GM12878 (cell line): Measurements from ENCODE around the gene UNC50. TPM values are rescaled to one million over a fixed set of nuclear protein-coding genes. Genes with fewer than 3 reads are reported as not detected.

Experiments
- ATAC-seq: fragments of 200-7000 bp; cut with Tn5 transposase; 3 replicates; pipeline ENCODE4 v1.9.1; 2020; ENCODE audit warnings: mild to moderate bottlenecking, moderate library complexity
- BruUV-seq: library from RNA; stranded (reverse); fragments of 400-500 nt; replicated peaks from 2 replicates; lab custom pipeline; 2021; lab: Mats Ljungman, UMichigan
- CTCF ChIA-PET: fragments of 300-600 bp; sonication (Branson Sonifier 250); formaldehyde crosslinking; extraction: SDS; loops from one replicate; lab custom pipeline; 2021; ENCODE audit warnings: inconsistent platforms; lab: Yijun Ruan, JAX
- POLR2A ChIA-PET: fragments of 350-600 bp; formaldehyde crosslinking; extraction: SDS; loops from one replicate; lab custom pipeline; 2021; ENCODE audit warnings: inconsistent platforms; lab: Charles Lee
- RAD21 ChIA-PET: fragments of 300-600 bp; sonication (Branson Sonifier 250); formaldehyde crosslinking; loops from one replicate; lab custom pipeline; 2023; ENCODE audit warnings: antibody characterized with exemption; ENCODE audit not compliant: unreplicated experiment; lab: Charles Lee
- SMC1A ChIA-PET: fragments of 300-600 bp; sonication (Branson Sonifier 250); formaldehyde crosslinking; loops from one replicate; lab custom pipeline; 2023; ENCODE audit not compliant: unreplicated experiment, uncharacterized antibody; lab: Charles Lee
- DNase-seq: peaks from one replicate; pipeline ENCODE4 v3.0.0-alpha.2; 2011; ENCODE audit warnings: low read depth, low spot score
- FAIRE-seq: peaks from 3 replicates; lab custom pipeline; 2011; peaks lifted over from hg19 to GRCh38; lab: Jason Lieb, UNC
- H2AFZ ChIP-seq: 2 replicates; pipeline ENCODE4 v1.6.0; 2011; ENCODE audit warnings: low read depth, low read length, control low read depth; ENCODE audit not compliant: control insufficient read depth
- H3K27ac ChIP-seq: 2 replicates; pipeline ENCODE4 v1.5.1; 2011; ENCODE audit warnings: control low read depth; ENCODE audit not compliant: control insufficient read depth, insufficient read depth
- H3K27me3 ChIP-seq, 2 experiments: replicated peaks in 1 of 2; 2 replicates each; pipeline versions ENCODE4 v1.6.0 to v1.6.1; 2011; ENCODE audit warnings: low read length in 1 of 2; ENCODE audit not compliant: control insufficient read depth in 2 of 2, insufficient read depth in 2 of 2
- H3K36me3 ChIP-seq, 2 experiments: 2 replicates each; pipeline ENCODE4 v1.5.1; 2011; ENCODE audit warnings: low read length in 1 of 2; ENCODE audit not compliant: control insufficient read depth in 2 of 2, insufficient read depth in 2 of 2
- H3K4me1 ChIP-seq: 2 replicates; pipeline ENCODE4 v1.6.1; 2011; ENCODE audit warnings: mild to moderate bottlenecking, low read length, moderate library complexity, mixed read lengths; ENCODE audit not compliant: control insufficient read depth, insufficient read depth
- H3K4me2 ChIP-seq: 2 replicates; pipeline ENCODE4 v1.6.0; 2011; ENCODE audit warnings: control low read depth; ENCODE audit not compliant: control insufficient read depth, insufficient read depth
- H3K4me3 ChIP-seq: fragments of 200-600 bp; sonication (generic); 2 replicates; pipeline ENCODE4 v1.5.1; 2016
- H3K79me2 ChIP-seq: 2 replicates; pipeline ENCODE4 v1.6.0; 2011; ENCODE audit warnings: low read length; ENCODE audit not compliant: control insufficient read depth, insufficient read depth
- H3K9ac ChIP-seq: 2 replicates; pipeline ENCODE4 v1.8.0; 2011; ENCODE audit warnings: low read length, control low read depth, mixed read lengths; ENCODE audit not compliant: control insufficient read depth, insufficient read depth
- H3K9me3 ChIP-seq: replicated peaks from 3 replicates; pipeline ENCODE4 v1.5.1; 2011; ENCODE audit warnings: mild to moderate bottlenecking, low read length; ENCODE audit not compliant: control insufficient read depth, insufficient read depth
- H4K20me1 ChIP-seq: 2 replicates; pipeline ENCODE4 v1.6.0; 2011; ENCODE audit not compliant: control insufficient read depth, insufficient read depth
- ATF2 ChIP-seq: IDR thresholded peaks from 2 replicates; pipeline ENCODE4 v1.6.1; 2012; ENCODE audit warnings: low read length, inconsistent platforms
- BHLHE40 ChIP-seq, 2 experiments: fragments of 450-650 bp in 1 of 2; IDR thresholded peaks; 2 replicates each; pipeline ENCODE4 v1.6.1; 2011 to 2017; ENCODE audit warnings: low read depth in 2 of 2, borderline replicate concordance in 1 of 2, improper control_type of control experiment in 1 of 2, low read length in 1 of 2, mild to moderate bottlenecking in 1 of 2
- CREM ChIP-seq: IDR thresholded peaks from 2 replicates; pipeline ENCODE4 v1.6.1; 2014; ENCODE audit warnings: antibody characterized with exemption, low read depth
- ESRRA ChIP-seq: IDR thresholded peaks from 2 replicates; pipeline ENCODE4 v1.6.1; 2012; ENCODE audit warnings: mild to moderate bottlenecking, low read length, improper control_type of control experiment
- KAT2A ChIP-seq: conservative IDR thresholded peaks from 2 replicates; pipeline ENCODE4 v1.6.1; 2011; ENCODE audit warnings: low read depth, low read length; ENCODE audit not compliant: control insufficient read depth
- MLLT1 ChIP-seq: fragments of 450-650 bp; IDR thresholded peaks from 2 replicates; pipeline ENCODE4 v1.6.1; 2016; ENCODE audit warnings: mild to moderate bottlenecking
- MYC ChIP-seq: IDR thresholded peaks from 2 replicates; pipeline ENCODE4 v1.6.1; 2011; ENCODE audit warnings: mild to moderate bottlenecking, low read length, moderate library complexity, inconsistent platforms; ENCODE audit not compliant: insufficient read depth, insufficient replicate concordance, insufficient read length, severe bottlenecking
- PAX5 ChIP-seq: IDR thresholded peaks from 2 replicates; pipeline ENCODE4 v1.6.1; 2011; ENCODE audit warnings: low read depth, low read length, borderline replicate concordance
- PRDM15 ChIP-seq: fragments of 450-650 bp; formaldehyde crosslinking; IDR thresholded peaks from 2 replicates; pipeline ENCODE4 v1.4.0; 2020; ENCODE audit warnings: mild to moderate bottlenecking, moderate library complexity
- SMARCA5 ChIP-seq: fragments of 450-650 bp; IDR thresholded peaks from 2 replicates; pipeline ENCODE4 v1.6.1; 2017; ENCODE audit warnings: mild to moderate bottlenecking
- SRF ChIP-seq, 2 experiments: IDR thresholded peaks; 2 replicates each; pipeline ENCODE4 v1.6.1; 2011; ENCODE audit warnings: low read depth in 2 of 2, low read length in 2 of 2, mild to moderate bottlenecking in 1 of 2, moderate library complexity in 1 of 2
- ZBED1 ChIP-seq: IDR thresholded peaks from 2 replicates; pipeline ENCODE4 v1.6.1; 2016; ENCODE audit warnings: borderline replicate concordance
- WGBS: methylation state at CpG from one replicate; pipeline ENCODE4 v1.1.6; 2016; ENCODE audit warnings: low lambda C conversion rate; ENCODE audit not compliant: insufficient replicate concordance, insufficient coverage; ENCODE audit errors: missing lambda C conversion rate; 5-methylcytosine and 5-hydroxymethylcytosine counted together
- in situ Hi-C: fragments of 300-500 bp; cut with MboI; formaldehyde crosslinking; loops from 9 replicates; pipeline ENCODE4 v1.14.3; 2018; ENCODE audit warnings: mixed read lengths
- intact Hi-C: fragments of 100-400 bp; cut with micrococcal nuclease; formaldehyde crosslinking; loops from one replicate; pipeline ENCODE4 v1.14.2; 2022; ENCODE audit not compliant: unreplicated experiment
- polyA plus RNA-seq, 11 experiments: library from polyadenylated mRNA; depleted of rRNA in 4 of 11; unstranded in 6 of 11; stranded (reverse) in 5 of 11; fragments of >200 nt; fragmentation: Nextera tagmentation in 4 of 11; fragmentation: Illumina TruSeq in 1 of 11; extraction: Ambion mirVana in 4 of 11; extraction: Trizol in 1 of 11; gene quantifications; 1 replicate in 1 of 11; 2 replicates in 10 of 11; pipeline versions ENCODE4 v1.2.1 to v1.2.3, GENCODE V29; 2011 to 2016; ENCODE audit warnings: inconsistent platforms in 2 of 11, missing spikeins in 2 of 11, low read depth in 1 of 11
- total RNA-seq, 4 experiments: library from RNA; depleted of rRNA in 3 of 4; stranded (reverse); fragments of >200 nt in 3 of 4; fragmentation: Illumina TruSeq in 1 of 4; extraction: Trizol in 1 of 4; gene quantifications; 2 replicates each; pipeline versions ENCODE4 v1.2.1 to v1.2.3, GENCODE V29; 2013 to 2021
- TF ChIP-seq, protein P1 (sequence below): fragments of 150-350 bp; IDR thresholded peaks from 2 replicates; pipeline ENCODE4 v1.6.1; 2016; ENCODE audit warnings: low read depth, low read length

Gene UNC50
- total and polyA plus RNA-seq, 10 of the 15 experiments (the other 5 are each of a cell fraction or from before 2014, with no cell fraction given), result 25.5 to 76.3 (median 37.8) TPM

DNA sequence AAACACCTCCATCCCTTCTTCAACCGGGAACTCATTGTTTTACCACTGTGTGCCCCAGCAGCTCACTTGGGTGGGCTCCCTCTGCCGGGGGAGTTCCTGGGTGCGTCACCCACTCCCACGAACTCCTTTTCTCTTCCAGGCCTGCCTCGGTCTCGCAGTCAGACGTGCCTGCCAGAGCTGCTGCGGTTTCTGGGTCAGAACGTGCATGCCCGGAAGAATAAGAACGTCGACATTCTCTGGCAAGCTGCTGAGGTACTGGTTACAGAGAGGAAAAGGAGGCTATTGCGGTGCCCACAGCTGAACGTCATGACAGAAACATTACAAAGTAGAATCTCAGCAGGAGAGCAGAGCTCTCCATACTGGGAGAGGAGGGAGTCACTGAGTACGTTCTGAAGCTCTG is 35.7 kb upstream of the UNC50 start (continued):
- no peak for TF ChIP-seq ATF2
- no peak for TF ChIP-seq PRDM15 (CRISPR knock-in tag)
- TF ChIP-seq SRF (IDR thresholded peaks at IDR 0.05; ENCODE audit: low read depth in 2 of 2, low read length in 2 of 2), result no peak

- Histone ChIP-seq H3K9me3 (no peaks in the 10 kb centered on the region), H3K79me2 (no peaks in the 10 kb centered on the region), H2AFZ (no peak overlapping the region), H3K4me1 (no peaks in the 10 kb centered on the region), H3K27ac (no peak overlapping the region), H3K27me3 (no peaks in the 10 kb centered on the region), H3K4me2 (no peak overlapping the region), H3K4me3 (no peak overlapping the region), H3K36me3 (peaks cover 51 to 52% of the 10 kb centered on the region in 2 experiments), H4K20me1 (no peaks in the 10 kb centered on the region), H3K9ac (no peak overlapping the region)
- no peak for ATAC-seq
- in situ Hi-C loops, result no loop called here
- CTCF ChIA-PET, result no interaction called here
- POLR2A ChIA-PET, result interaction anchor here (1.1 kb wide), 1 partner anchor 13 kb away, joined by 3 read pairs; no protein-coding TSS in a partner anchor
- DNase-seq, result no peak
- intact Hi-C loops, result no loop called here
- no TSS peak for BruUV-seq
- RAD21 ChIA-PET, result no interaction called here
- no peak for FAIRE-seq
- SMC1A ChIA-PET, result interaction anchor here (1.1 to 1.6 kb wide), 2 partner anchors 15 to 161 kb away, joined by 3 to 5 read pairs; no protein-coding TSS in a partner anchor
- 90% methylated on average over 13 of the region's 13 CpGs for WGBS
- TF ChIP-seq BHLHE40 (IDR thresholded peaks at IDR 0.05; ENCODE audit: borderline replicate concordance in 1 of 2, low read depth in 2 of 2, low read length in 1 of 2), result no peak
- no peak for TF ChIP-seq ESRRA
- no peak for TF ChIP-seq MLLT1
- TF ChIP-seq, protein P1, sequence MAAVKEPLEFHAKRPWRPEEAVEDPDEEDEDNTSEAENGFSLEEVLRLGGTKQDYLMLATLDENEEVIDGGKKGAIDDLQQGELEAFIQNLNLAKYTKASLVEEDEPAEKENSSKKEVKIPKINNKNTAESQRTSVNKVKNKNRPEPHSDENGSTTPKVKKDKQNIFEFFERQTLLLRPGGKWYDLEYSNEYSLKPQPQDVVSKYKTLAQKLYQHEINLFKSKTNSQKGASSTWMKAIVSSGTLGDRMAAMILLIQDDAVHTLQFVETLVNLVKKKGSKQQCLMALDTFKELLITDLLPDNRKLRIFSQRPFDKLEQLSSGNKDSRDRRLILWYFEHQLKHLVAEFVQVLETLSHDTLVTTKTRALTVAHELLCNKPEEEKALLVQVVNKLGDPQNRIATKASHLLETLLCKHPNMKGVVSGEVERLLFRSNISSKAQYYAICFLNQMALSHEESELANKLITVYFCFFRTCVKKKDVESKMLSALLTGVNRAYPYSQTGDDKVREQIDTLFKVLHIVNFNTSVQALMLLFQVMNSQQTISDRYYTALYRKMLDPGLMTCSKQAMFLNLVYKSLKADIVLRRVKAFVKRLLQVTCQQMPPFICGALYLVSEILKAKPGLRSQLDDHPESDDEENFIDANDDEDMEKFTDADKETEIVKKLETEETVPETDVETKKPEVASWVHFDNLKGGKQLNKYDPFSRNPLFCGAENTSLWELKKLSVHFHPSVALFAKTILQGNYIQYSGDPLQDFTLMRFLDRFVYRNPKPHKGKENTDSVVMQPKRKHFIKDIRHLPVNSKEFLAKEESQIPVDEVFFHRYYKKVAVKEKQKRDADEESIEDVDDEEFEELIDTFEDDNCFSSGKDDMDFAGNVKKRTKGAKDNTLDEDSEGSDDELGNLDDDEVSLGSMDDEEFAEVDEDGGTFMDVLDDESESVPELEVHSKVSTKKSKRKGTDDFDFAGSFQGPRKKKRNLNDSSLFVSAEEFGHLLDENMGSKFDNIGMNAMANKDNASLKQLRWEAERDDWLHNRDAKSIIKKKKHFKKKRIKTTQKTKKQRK, result no peak
- TF ChIP-seq KAT2A, result no peak
- TF ChIP-seq ZBED1, result no peak
- no peak for TF ChIP-seq MYC
- TF ChIP-seq SMARCA5, result no peak
- no peak for TF ChIP-seq CREM
- no peak for TF ChIP-seq PAX5
Observed at GRCh38 chr2:98573426-98573825, 35.0 kb upstream of the UNC50 start.
